Hepatocyte (in vitro differentiated cells): ENCODE measurements around the gene CD72. TPM values are rescaled to one million over a fixed set of nuclear protein-coding genes. Genes with fewer than 3 reads are reported as not detected.

Experiments used
- DNase-seq: peaks from one replicate; pipeline ENCODE4 v3.0.0-alpha.2; 2016; ENCODE audit warnings: low spot score
- H2AFZ ChIP-seq: fragments of 200-600 bp; sonication (generic); 2 replicates; pipeline ENCODE4 v1.6.0; 2016; ENCODE audit warnings: antibody characterized with exemption, mild to moderate bottlenecking
- H3K27ac ChIP-seq: fragments of 200-600 bp; sonication (generic); 2 replicates; pipeline ENCODE4 v1.5.1; 2016; ENCODE audit warnings: mild to moderate bottlenecking
- H3K27me3 ChIP-seq: fragments of 200-600 bp; sonication (generic); 2 replicates; pipeline ENCODE4 v1.6.1; 2016
- H3K36me3 ChIP-seq: fragments of 200-600 bp; sonication (generic); replicated peaks from 2 replicates; pipeline ENCODE4 v1.5.1; 2016; ENCODE audit warnings: low read depth; ENCODE audit not compliant: insufficient read depth
- H3K4me1 ChIP-seq: fragments of 200-600 bp; sonication (generic); 2 replicates; pipeline ENCODE4 v1.5.1; 2016; ENCODE audit warnings: mild to moderate bottlenecking, moderate library complexity; ENCODE audit not compliant: insufficient read depth
- H3K4me2 ChIP-seq: fragments of 200-600 bp; sonication (generic); 2 replicates; pipeline ENCODE4 v1.6.0; 2016
- H3K4me3 ChIP-seq: fragments of 200-600 bp; sonication (generic); 2 replicates; pipeline ENCODE4 v1.5.1; 2016; ENCODE audit warnings: mild to moderate bottlenecking
- H3K79me2 ChIP-seq: fragments of 200-600 bp; sonication (generic); 2 replicates; pipeline ENCODE4 v1.6.0; 2017; ENCODE audit warnings: mild to moderate bottlenecking
- H3K9me2 ChIP-seq: fragments of 200-600 bp; sonication (generic); replicated peaks from 2 replicates; pipeline ENCODE4 v1.6.0; 2017; ENCODE audit warnings: mild to moderate bottlenecking; ENCODE audit not compliant: insufficient read depth
- H3K9me3 ChIP-seq: fragments of 200-600 bp; sonication (generic); 2 replicates; pipeline ENCODE4 v1.5.1; 2016; ENCODE audit warnings: low read depth, mild to moderate bottlenecking
- H4K20me1 ChIP-seq: fragments of 200-600 bp; sonication (generic); 2 replicates; pipeline ENCODE4 v1.6.0; 2016; ENCODE audit warnings: mild to moderate bottlenecking; ENCODE audit not compliant: insufficient read depth, poor library complexity, severe bottlenecking
- CTCF ChIP-seq: fragments of 200-600 bp; sonication (generic); IDR thresholded peaks from 2 replicates; pipeline ENCODE4 v1.5.1; 2016; ENCODE audit warnings: antibody characterized with exemption, mild to moderate bottlenecking; ENCODE audit not compliant: poor library complexity
- EZH2 ChIP-seq: fragments of 200-600 bp; sonication (generic); IDR thresholded peaks from 2 replicates; pipeline ENCODE4 v1.6.1; 2016; ENCODE audit warnings: antibody characterized with exemption, mild to moderate bottlenecking, borderline replicate concordance
- EZH2phosphoT487 ChIP-seq: fragments of 200-600 bp; sonication (generic); IDR thresholded peaks from one replicate; pipeline ENCODE4 v1.6.1; 2018; ENCODE audit warnings: antibody characterized with exemption, mild to moderate bottlenecking, low read depth, moderate library complexity; ENCODE audit not compliant: unreplicated experiment, severe bottlenecking
- WGBS: methylation state at CpG from one replicate; pipeline ENCODE4 v1.1.6; 2016; ENCODE audit warnings: low lambda C conversion rate; ENCODE audit errors: missing lambda C conversion rate; 5-methylcytosine and 5-hydroxymethylcytosine counted together
- polyA plus RNA-seq: library from polyadenylated mRNA; unstranded; fragments of >200 nt; fragmentation: Nextera tagmentation; extraction: Ambion mirVana; gene quantifications from 2 replicates; pipeline ENCODE4 v1.2.1, GENCODE V29; 2016
- total RNA-seq: library from RNA; depleted of rRNA; stranded (reverse); fragments of >200 nt; gene quantifications from 2 replicates; pipeline ENCODE4 v1.2.3, GENCODE V29; 2014

The CD72 gene
- total and polyA plus RNA-seq, 2 experiments from 2014 or later, result 1.1 to 1.9 TPM

DNA sequence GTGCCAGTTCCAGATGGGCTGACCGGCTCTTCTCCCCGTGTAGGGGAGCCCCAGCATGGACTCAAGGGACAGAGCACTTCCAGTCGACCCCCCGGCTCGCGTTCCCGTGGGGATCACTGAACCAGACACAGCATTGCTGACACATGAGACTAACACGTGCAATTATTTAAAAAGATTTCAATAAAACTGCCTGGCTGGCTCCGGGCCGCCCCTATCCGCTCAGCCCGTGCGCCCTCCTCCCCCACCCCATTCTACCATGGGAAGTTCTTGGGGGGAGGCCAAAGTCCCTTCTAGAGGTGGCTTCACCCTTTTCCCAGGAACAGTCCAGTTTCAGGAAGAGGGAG, 8.4 kb downstream of the CD72 start:
- H3K79me2 ChIP-seq, result peaks cover 20% of the 10 kb centered on the region
- H4K20me1 ChIP-seq, result peaks cover 18% of the 10 kb centered on the region
- TF ChIP-seq EZH2phosphoT487, result no peak
- no peak for TF ChIP-seq EZH2
- TF ChIP-seq CTCF, result no peak
- DNase-seq, result no peak
- H3K9me2 ChIP-seq, result no peaks in the 10 kb centered on the region
- H3K4me1 ChIP-seq, result peaks cover 6% of the 10 kb centered on the region
- no peak overlapping the region for H2AFZ ChIP-seq
- H3K9me3 ChIP-seq, result no peaks in the 10 kb centered on the region
- H3K4me3 ChIP-seq, result no peak overlapping the region
- no peak overlapping the region for H3K4me2 ChIP-seq
- 96% methylated on average over 13 of the region's 13 CpGs for WGBS
- no peaks in the 10 kb centered on the region for H3K36me3 ChIP-seq
- peaks cover 8% of the 10 kb centered on the region for H3K27me3 ChIP-seq
- H3K27ac ChIP-seq, result no peak overlapping the region

DNA sequence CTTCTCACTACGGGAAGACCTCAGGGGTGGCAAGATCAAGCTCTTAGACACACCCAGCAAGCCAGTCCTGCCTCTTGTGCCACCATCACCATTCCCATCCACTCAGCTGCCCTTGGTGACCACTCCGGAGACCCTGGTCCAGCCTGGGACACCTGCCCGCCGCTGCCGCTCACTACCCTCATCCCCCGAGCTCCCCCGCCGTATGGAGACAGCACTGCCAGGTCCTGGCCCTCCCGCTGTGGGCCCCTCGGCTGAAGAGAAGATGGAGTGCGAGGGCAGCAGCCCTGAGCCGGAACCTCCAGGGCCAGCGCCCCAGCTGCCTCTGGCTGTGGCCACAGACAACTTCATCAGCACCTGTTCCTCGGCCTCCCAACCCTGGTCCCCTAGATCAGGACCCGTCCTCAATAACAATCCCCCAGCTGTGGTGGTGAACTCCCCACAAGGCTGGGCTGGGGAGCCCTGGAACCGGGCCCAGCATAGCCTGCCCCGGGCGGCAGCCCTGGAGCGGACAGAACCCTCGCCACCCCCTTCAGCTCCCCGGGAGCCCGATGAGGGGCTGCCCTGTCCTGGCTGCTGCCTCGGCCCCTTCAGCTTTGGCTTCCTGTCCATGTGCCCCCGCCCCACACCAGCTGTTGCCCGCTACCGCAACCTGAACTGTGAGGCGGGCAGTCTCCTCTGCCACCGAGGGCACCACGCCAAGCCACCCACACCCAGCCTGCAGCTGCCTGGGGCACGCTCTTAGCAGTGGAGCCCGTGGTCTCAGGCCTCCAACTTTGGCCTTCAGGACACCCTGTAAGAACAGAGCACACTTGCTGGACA, 9.0 kb downstream of the CD72 start:
- DNase-seq, result no peak
- Histone ChIP-seq H3K79me2 (peaks cover 20% of the 10 kb centered on the region), H3K4me3 (no peak overlapping the region), H3K9me3 (no peaks in the 10 kb centered on the region), H3K36me3 (no peaks in the 10 kb centered on the region), H3K9me2 (no peaks in the 10 kb centered on the region), H3K27ac (no peak overlapping the region), H3K4me2 (no peak overlapping the region), H3K27me3 (peaks cover 4% of the 10 kb centered on the region), H2AFZ (no peak overlapping the region), H4K20me1 (peaks cover 18% of the 10 kb centered on the region), H3K4me1 (peaks cover 6% of the 10 kb centered on the region)
- TF ChIP-seq EZH2phosphoT487 (no peak), CTCF (no peak), EZH2 (no peak)
- 97% methylated on average over 29 of the region's 31 CpGs for WGBS

GRCh38 chr9:35608221-35608620, 10.0 kb downstream of the CD72 start:
- TF ChIP-seq CTCF (no peak), EZH2 (no peak), EZH2phosphoT487 (no peak)
- no peaks in the 10 kb centered on the region for H3K36me3 ChIP-seq
- DNase-seq, result no peak
- no peak overlapping the region for H2AFZ ChIP-seq
- no peaks in the 10 kb centered on the region for H3K9me2 ChIP-seq
- no peaks in the 10 kb centered on the region for H3K9me3 ChIP-seq
- no peaks in the 10 kb centered on the region for H3K27me3 ChIP-seq
- 95% methylated on average over 7 of the region's 7 CpGs for WGBS
- H3K4me3 ChIP-seq, result no peak overlapping the region
- no peak overlapping the region for H3K27ac ChIP-seq
- peaks cover 18% of the 10 kb centered on the region for H4K20me1 ChIP-seq
- H3K4me1 ChIP-seq, result peaks cover 8% of the 10 kb centered on the region
- H3K79me2 ChIP-seq, result peaks cover 20% of the 10 kb centered on the region
- H3K4me2 ChIP-seq, result no peak overlapping the region
